ENCODE results near the gene SPPL2B. TPM values are rescaled to one million over a fixed set of nuclear protein-coding genes. Genes with fewer than 3 reads are reported as not detected.

The SPPL2B gene
- total RNA-seq, 4 donors from 2014 or later: 14.3 to 58.5 (median 31.5) TPM

DNA sequence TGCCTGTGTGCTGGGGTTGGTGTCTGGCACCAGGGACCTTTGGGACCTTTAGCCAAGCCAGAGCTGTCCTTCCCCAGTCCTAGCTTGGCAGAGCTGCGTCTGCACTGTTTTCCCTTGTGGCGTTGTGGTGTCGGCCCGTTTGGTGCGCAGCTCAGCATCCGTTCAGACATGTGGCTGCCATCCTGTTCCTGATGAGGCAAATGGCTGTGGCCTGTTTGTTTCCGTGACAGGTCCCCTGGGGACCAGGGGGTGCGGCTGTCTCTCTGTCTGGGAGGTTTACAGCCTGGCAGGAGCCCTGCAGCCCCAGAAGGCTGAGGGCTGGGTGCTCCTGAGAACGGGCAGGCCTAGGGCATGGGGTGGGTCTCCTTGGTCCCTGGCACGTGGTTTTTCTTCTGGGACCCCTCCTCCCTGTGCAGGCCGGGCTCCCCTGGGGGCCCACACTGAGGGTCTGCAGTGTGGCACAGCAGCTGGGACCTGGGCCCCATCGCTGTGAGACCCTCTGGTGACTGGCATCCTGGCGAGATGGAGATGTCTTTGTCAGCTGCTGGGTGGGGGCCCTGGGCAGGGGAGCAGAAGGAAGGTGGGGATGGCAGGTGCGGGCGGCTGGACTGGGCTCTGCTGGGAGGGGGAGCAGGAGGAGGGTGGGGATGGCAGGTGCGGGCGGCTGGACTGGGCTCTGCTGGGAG, 4.0 kb downstream of the SPPL2B start:
- H3K27me3 ChIP-seq: no peaks in the 10 kb centered on the region
- no peaks in the 10 kb centered on the region for H3K36me3 ChIP-seq
- TF ChIP-seq POLR2A (IDR thresholded peaks at IDR 0.05): no peak
- TF ChIP-seq, protein P1, sequence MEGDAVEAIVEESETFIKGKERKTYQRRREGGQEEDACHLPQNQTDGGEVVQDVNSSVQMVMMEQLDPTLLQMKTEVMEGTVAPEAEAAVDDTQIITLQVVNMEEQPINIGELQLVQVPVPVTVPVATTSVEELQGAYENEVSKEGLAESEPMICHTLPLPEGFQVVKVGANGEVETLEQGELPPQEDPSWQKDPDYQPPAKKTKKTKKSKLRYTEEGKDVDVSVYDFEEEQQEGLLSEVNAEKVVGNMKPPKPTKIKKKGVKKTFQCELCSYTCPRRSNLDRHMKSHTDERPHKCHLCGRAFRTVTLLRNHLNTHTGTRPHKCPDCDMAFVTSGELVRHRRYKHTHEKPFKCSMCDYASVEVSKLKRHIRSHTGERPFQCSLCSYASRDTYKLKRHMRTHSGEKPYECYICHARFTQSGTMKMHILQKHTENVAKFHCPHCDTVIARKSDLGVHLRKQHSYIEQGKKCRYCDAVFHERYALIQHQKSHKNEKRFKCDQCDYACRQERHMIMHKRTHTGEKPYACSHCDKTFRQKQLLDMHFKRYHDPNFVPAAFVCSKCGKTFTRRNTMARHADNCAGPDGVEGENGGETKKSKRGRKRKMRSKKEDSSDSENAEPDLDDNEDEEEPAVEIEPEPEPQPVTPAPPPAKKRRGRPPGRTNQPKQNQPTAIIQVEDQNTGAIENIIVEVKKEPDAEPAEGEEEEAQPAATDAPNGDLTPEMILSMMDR (IDR thresholded peaks at IDR 0.05): no peak
- intact Hi-C loops (cut with DNase I; ENCODE audit: low total_unique reads): no loop called here
- peaks cover 0 to 17% of the 10 kb centered on the region in 2 donors for H3K4me1 ChIP-seq
- no peak overlapping the region for H3K4me3 ChIP-seq
- no peak overlapping the region for H3K27ac ChIP-seq
- no peaks in the 10 kb centered on the region for H3K9me3 ChIP-seq
- no peak for DNase-seq

DNA sequence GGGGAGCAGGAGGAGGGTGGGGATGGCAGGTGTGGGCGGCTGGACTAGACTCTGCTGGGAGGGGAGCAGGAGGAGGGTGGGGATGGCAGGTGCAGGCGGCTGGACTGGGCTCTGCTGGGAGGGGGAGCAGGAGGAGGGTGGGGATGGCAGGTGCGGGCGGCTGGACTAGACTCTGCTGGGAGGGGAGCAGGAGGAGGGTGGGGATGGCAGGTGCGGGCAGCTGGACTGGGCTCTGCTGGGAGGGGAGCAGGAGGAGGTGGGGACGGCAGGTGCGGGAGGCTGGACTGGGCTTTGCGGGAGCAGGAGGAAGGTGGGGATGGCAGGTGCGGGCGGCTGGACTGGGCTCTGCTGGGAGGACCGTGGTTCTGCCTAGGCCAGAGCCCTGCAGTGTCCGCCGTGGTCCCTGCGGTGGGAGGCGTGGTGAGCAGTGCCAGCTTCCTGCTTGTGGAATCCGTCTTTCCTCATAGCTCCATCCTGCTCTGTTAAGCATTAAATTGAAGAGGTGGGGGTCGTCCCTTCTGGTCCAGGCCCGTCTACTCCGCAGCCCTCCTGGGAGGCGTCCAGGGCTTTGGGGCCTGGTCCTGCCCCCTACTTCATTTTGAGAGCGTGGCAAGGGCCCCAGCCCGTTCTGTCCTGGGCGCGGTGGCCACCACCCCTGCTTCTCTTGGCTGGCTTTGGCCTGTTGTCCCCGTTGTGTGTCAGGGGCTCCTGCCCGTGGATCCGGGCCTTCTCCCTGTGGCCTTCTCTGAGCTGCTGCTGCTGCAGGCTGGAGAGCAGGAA, 4.7 kb downstream of the SPPL2B start:
- Histone ChIP-seq H3K9me3 (no peaks in the 10 kb centered on the region), H3K36me3 (no peaks in the 10 kb centered on the region), H3K4me3 (no peak overlapping the region), H3K27ac (no peak overlapping the region), H3K27me3 (no peaks in the 10 kb centered on the region), H3K4me1 (peaks cover 0 to 13% of the 10 kb centered on the region in 2 donors)
- intact Hi-C loops (cut with DNase I; ENCODE audit: low total_unique reads): no loop called here
- TF ChIP-seq POLR2A (IDR thresholded peaks at IDR 0.05): no peak
- TF ChIP-seq, protein P1 (IDR thresholded peaks at IDR 0.05): no peak
- no peak for DNase-seq

DNA sequence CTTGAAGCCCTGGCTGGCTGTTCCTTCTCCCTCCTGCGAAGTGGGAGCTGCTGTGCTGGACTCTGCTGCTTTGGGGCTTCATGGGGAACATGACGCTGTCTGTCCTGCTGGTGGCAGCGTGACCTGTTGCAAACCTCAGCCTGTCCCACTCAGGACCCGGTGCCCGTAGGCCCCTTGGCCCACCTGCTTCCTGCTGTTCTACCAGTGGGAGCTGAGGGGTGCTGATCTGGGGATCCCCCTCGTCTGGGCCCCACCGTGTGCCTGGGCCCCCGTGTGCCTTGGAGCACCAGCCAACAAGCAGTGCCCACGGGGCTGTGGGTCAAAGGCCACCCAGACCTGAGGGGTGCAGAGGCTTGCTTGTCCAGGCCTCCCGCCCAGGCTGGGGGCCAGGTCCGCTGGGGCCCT, 5.3 kb downstream of the SPPL2B start:
- no peaks in the 10 kb centered on the region for H3K36me3 ChIP-seq
- DNase-seq: no peak
- no peak overlapping the region for H3K4me3 ChIP-seq
- TF ChIP-seq POLR2A (IDR thresholded peaks at IDR 0.05): no peak
- TF ChIP-seq, protein P1 (IDR thresholded peaks at IDR 0.05): no peak
- no peak overlapping the region for H3K27ac ChIP-seq
- intact Hi-C loops (cut with DNase I; ENCODE audit: low total_unique reads): no loop called here
- H3K4me1 ChIP-seq: peaks cover 0 to 13% of the 10 kb centered on the region in 2 donors
- no peaks in the 10 kb centered on the region for H3K9me3 ChIP-seq
- no peaks in the 10 kb centered on the region for H3K27me3 ChIP-seq

DNA sequence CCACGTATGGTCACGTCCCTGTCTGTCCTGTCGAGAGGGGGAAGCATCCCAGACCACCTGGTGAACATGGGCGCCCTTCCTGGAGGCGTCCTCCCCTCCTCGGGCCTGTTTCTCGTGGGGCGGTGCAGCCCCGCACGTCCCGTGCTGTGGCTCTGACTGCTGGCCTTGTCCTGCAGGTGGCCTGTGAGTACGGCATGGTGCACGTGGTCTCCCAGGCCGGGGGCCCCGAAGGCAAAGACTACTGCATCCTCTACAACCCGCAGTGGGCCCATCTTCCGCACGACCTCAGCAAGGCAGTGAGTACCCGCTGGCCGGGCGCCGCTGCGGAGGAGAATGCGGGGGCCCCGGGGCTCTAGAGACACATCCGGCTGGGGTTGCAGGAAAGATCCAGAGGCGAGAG, 5.9 kb downstream of the SPPL2B start:
- no peak for DNase-seq
- no peaks in the 10 kb centered on the region for H3K27me3 ChIP-seq
- no peaks in the 10 kb centered on the region for H3K36me3 ChIP-seq
- no peak overlapping the region for H3K27ac ChIP-seq
- TF ChIP-seq, protein P1 (IDR thresholded peaks at IDR 0.05): no peak
- TF ChIP-seq POLR2A (IDR thresholded peaks at IDR 0.05): no peak
- H3K4me3 ChIP-seq: no peak overlapping the region
- H3K4me1 ChIP-seq: peaks cover 0 to 9% of the 10 kb centered on the region in 2 donors
- intact Hi-C loops (cut with DNase I; ENCODE audit: low total_unique reads): no loop called here
- no peaks in the 10 kb centered on the region for H3K9me3 ChIP-seq

Measured in uterus (tissue), 4 donors.